Activated naive CD4-positive, alpha-beta T cell treated with anti-CD3 and anti-CD28 coated beads, Interleukin-2, amount 50 U/mL, for 24 hours (primary cell): ENCODE results near the gene ABCC9.

Experiments
- H3K27ac Mint-ChIP-seq: one replicate; pipeline ENCODE4 v1.8.0; 2021; ENCODE audit warnings: mild to moderate bottlenecking, mixed read lengths
- H3K27me3 Mint-ChIP-seq: one replicate; pipeline ENCODE4 v1.8.0; 2021; ENCODE audit warnings: mixed read lengths
- H3K36me3 Mint-ChIP-seq: one replicate; pipeline ENCODE4 v1.8.0; 2021; ENCODE audit warnings: mixed read lengths
- H3K4me1 Mint-ChIP-seq: one replicate; pipeline ENCODE4 v1.8.0; 2021; ENCODE audit warnings: mixed read lengths
- H3K4me3 Mint-ChIP-seq: one replicate; pipeline ENCODE4 v1.8.0; 2021; ENCODE audit warnings: mild to moderate bottlenecking, mixed read lengths
- H3K9me3 Mint-ChIP-seq: one replicate; pipeline ENCODE4 v1.8.0; 2021; ENCODE audit warnings: mixed read lengths

ABCC9 gene

DNA sequence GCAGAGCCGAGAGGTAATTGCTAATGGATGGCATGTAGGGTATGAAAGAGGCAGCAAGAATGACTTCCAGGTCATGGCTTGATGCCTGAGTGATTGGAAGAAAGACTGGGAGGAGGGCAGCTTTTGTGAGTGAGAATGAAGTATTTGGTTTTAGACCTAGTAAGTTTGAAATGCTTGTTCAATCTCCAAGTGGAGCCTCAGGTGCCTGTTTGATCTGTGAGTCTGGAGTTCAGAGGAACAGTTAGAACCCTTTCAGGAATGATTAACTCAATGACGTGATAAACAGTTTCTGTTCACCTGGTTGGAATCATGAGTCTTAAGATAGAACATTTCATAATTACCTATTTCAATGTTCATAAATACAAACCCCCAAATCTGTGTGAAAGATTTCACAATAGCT is 177.2 kb downstream of the ABCC9 start:
- no peaks in the 10 kb centered on the region for H3K4me1 Mint-ChIP-seq
- no peaks in the 10 kb centered on the region for H3K36me3 Mint-ChIP-seq
- H3K9me3 Mint-ChIP-seq, result peaks cover 4% of the 10 kb centered on the region
- no peak overlapping the region for H3K4me3 Mint-ChIP-seq
- peaks cover 3% of the 10 kb centered on the region for H3K27me3 Mint-ChIP-seq
- H3K27ac Mint-ChIP-seq, result no peak overlapping the region

DNA sequence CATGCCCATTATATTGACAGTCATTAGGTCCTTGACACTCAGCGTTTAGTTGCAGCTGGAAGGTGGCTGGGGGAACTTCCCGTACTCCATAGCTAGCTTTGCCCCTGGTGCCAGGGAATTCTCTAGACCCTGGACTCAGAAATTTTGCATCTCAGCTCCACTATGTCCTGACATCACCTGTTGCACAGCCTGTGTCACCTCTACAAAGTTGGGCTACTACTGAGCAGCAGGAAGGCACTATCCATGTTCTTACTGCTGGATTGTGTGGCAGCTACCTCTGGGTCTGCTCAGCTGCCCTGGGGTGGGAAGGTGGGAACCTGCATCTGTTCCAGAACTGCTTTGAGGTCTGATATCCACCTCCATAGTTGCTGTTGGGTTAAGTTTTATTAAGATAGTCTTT is 177.7 kb downstream of the ABCC9 start:
- peaks cover 3% of the 10 kb centered on the region for H3K27me3 Mint-ChIP-seq
- H3K4me3 Mint-ChIP-seq, result no peak overlapping the region
- H3K4me1 Mint-ChIP-seq, result no peaks in the 10 kb centered on the region
- no peaks in the 10 kb centered on the region for H3K36me3 Mint-ChIP-seq
- no peak overlapping the region for H3K27ac Mint-ChIP-seq
- peaks cover 5% of the 10 kb centered on the region for H3K9me3 Mint-ChIP-seq

DNA sequence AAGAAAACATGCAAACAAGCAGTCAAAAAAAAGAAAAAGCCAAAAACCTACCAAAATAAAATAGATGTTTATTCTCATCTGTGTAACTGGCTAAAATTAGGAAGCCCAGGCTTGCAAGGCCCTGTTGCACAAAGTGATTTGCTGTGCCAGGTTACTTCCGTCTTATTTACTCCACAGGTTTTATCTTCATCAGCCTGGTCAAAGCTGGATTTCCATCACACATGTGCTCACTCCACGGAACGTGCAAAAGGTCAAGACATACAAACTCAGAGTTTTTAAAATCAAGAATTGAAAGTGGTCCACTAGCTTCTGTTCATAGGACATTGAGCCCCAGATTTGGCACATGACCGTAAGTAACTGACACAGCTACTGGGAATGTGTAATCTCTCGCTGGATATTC is 181.5 kb downstream of the ABCC9 start:
- Mint-ChIP-seq H3K4me3 (no peak overlapping the region), H3K27ac (no peak overlapping the region), H3K27me3 (peaks cover 3% of the 10 kb centered on the region), H3K9me3 (peaks cover 5% of the 10 kb centered on the region), H3K4me1 (no peaks in the 10 kb centered on the region), H3K36me3 (no peaks in the 10 kb centered on the region)

DNA sequence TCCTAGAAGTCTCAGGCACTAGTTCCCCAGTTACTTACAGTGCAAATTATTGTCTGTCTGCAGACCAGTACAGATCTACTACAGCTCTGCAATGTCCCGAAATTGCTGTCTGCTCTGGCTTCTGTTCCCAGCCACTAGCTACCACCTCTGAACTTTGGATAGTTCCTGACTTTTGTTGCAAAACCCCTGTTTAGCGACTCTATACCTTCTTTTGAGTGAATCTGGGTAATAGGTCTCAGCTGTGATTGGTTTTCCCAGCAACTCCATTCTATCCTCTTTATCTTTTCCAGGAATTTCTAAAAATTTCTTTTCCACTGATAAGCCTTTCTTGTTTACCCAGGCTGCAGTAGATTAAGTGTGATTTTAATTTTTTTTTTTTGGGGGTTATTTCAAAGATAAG is 183.5 kb downstream of the ABCC9 start:
- H3K4me3 Mint-ChIP-seq, result no peak overlapping the region
- no peaks in the 10 kb centered on the region for H3K4me1 Mint-ChIP-seq
- peaks cover 5% of the 10 kb centered on the region for H3K27me3 Mint-ChIP-seq
- H3K9me3 Mint-ChIP-seq, result peaks cover 5% of the 10 kb centered on the region
- no peaks in the 10 kb centered on the region for H3K36me3 Mint-ChIP-seq
- no peak overlapping the region for H3K27ac Mint-ChIP-seq

DNA sequence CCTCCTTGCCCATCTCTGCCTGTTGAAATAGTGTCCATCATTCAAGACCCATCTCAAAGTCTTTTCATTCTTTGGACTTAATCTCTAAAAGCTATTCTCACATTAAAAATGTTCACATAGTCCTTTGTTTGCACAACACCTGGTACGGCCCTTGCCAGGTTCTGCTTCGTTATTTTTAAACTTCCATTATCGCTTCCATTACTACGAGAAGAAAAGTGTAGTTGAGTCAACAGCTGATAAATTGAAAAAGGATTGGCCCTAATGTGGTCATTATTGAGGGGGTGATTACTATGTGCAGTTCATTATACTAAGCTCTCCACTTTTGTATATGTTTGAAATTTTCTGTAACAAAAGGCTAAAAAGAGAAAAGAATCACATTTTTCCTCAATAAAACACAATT is 184.5 kb downstream of the ABCC9 start:
- Mint-ChIP-seq H3K27ac (no peak overlapping the region), H3K9me3 (peaks cover 5% of the 10 kb centered on the region), H3K36me3 (no peaks in the 10 kb centered on the region), H3K27me3 (peaks cover 5% of the 10 kb centered on the region), H3K4me3 (no peak overlapping the region), H3K4me1 (no peaks in the 10 kb centered on the region)

DNA sequence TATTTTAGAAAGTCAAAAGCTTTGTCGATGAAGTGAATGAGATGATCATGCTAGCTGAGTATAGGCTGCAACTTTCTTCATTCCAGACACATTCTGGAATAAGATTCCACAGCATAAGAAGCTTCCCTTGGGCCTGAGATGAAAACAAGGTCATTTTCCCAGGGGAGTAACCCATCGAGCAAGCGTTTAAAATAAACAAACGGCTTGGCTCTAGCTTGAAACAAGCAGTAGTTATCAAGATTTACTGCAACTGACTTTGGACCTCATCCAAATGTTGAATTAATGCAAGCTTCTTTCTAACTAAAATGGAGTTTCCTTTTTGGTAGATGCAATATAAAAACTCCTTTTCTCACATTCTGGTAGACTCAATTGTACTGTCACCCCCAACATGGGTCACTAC is 189.7 kb downstream of the ABCC9 start:
- H3K4me3 Mint-ChIP-seq, result no peak overlapping the region

More for the DNA sequence above, 189.7 kb downstream of the ABCC9 start:
- Mint-ChIP-seq H3K27ac (no peak overlapping the region), H3K27me3 (peaks cover 14% of the 10 kb centered on the region), H3K4me1 (no peaks in the 10 kb centered on the region), H3K36me3 (no peaks in the 10 kb centered on the region), H3K9me3 (no peaks in the 10 kb centered on the region)
